ENCODE data around the gene SLC23A1.

Gene SLC23A1

DNA sequence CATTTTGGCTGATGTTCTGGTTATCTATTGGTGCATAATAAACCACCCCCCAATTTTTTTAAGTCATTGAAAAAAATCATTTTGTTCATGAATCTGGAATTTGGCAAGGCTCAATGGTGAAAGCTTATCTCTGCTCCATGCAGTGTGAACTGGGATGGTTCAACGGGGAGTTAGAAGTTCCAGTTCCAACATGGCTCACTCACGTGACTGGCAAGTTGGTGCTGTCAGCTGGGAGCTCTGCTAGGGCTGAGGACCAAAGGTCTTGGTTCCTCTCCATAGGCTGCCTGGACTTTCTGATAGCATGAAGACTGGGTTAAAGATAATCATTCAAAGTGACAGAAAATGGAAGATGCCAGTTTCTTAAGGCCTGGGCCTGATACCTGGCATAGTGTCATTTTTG lies 23.9 kb upstream of the SLC23A1 start:
- no peak for DNase-seq

DNA sequence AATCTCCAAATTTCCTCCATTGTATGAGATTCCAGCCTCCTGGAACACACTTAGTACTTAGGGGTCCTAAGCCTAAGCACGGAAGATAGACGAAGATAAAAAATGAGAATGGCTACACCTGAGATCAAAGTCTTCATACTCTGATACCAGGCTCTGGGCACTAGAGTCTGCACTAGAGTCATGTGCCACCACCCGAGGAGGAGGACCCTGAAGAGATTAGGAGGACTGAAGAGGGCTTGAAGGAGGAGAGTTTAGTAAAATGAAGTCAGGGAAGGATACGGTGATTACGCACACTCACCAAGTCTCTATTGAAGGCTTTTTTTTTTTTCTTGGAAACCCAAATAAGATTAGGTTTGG lies 21.4 kb upstream of the SLC23A1 start:
- no peak for DNase-seq

DNA sequence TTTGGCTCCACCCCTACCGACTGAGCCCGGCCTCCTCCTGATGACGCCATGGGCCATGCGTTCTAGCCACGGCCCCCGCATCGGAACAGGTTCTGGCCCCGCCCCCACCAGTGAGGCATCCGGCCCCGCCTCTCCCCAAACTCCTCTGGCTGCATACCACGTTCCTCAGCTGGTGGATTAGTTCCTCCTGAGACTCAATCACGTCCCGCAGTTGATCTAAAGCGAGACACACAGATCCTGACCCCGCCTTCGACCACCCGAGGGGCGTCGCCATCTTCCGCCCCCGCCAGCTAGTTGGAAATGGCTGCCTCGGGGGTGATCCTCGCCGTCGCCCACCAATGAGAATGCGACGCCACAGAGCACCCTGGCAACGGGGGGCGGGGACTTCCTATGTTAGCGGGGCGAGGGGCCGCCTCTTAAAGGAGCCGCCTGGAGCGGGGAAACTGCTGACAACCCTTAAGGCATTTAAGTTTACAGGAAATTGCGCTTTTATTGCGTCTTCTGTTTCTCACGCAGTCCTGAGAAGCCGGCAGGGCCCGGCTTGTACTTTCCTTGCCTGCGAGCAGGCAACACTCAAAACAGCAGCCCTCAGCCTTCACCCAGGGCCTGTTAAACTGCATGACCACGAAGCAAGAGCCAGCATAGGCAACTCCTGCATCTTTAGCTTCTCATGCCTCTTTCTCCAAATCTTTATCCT lies 20.8 kb upstream of the SLC23A1 start, which contains the start of gene SPATA24:
Gene SPATA24, minus strand, starts transcription at position 303 of the 697 bp plus-strand sequence. Its CDS starts 29 bp downstream, at position 274.
- peak; percentile 97 for DNase-seq

DNA sequence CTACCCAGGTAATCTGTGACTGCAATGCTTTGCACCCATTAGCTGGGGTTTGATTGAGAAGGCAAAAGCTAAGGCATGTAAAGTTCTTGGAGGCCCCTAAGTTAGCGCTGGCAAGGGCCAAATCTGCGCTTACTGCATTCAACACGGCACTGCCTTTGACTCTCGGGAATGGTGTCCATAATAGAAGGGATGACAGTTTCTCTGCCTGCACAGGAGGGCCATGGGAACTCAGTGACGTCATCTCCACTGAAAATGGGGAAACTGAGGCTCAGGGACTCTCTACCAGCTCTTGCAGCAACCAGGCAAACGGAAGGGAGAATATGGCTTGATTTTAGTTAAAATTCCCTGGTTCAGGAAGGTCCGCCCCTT lies 20.3 kb upstream of the SLC23A1 start:
- no peak for DNase-seq

DNA sequence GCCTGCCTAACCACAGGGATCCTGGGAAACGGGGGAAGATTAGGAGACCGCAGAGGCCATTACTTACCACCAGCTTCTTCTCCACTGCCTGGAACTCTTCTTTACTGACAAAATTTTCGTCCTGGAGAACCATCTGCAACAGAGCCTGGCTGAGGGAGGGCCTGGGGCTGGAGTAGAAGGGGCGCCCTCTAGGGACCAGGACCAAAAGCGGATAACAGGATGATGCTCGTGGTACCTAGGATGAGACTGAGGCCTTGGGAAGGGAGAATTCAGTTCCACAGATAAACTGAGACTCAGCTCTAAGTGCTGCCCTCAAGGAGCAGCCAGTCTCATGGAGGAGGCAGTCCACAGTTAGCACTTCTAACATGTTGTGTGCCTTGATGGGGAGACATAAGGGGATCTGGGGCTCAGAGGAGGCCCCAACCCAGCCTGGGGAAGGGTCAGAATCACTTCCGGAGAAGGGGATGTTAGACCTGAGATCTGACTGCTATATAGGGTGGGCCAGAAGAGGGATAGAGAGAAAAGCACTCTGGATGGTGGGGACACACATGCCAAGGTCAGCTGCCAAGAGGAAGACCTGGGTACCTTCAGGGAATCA lies 19.6 kb upstream of the SLC23A1 start:
- DNase-seq, result no peak

DNA sequence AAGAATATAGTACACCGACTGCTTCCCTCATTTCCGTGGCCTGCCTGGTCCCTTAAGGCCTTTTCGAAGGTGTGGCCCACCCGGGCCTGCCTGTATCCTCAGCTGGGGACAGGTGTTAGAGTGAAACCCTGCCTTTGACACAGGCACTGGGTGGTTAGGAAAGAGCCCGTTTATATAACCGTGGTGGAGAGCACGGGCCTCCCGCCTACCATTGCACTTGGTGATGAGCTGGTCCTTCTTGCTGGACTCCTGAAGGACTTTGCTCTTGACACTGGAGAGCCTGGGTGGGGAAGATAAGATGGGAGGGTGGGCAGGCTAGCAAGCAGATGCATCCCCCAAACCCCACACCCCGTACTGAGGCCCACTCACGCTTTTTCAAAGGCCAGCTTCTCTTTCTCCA lies 18.4 kb upstream of the SLC23A1 start:
- no peak for DNase-seq

DNA sequence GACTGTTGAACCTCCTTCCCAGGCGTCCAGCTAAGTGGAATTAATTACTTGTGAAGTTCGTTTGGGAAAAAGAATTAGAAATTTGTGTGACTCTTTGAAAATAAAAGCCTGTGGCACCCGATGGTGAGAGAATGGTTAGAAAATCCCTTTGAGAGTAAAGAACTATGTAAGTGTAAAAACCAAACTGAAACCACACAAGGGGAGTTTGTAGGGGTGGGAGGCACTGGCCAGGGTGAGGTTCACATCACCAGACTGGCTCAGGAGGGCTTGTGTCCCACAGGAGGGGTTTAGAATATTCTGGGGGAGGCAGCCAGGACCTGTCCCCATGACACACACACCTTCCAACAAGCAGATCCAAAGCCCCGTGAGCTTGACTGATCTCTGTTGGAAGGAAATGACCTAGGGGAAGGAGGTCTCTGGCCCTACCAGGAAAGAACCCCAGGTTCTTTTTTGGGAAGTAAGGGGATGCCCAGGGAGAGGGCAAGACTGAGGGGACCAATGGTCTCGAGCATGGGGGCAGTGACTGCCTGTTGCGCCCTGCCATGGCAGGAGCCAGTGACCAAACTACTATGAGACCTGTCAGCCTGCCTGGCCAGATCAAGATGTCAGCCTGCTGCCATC lies 16.5 kb upstream of the SLC23A1 start:
- DNase-seq, result no peak

DNA sequence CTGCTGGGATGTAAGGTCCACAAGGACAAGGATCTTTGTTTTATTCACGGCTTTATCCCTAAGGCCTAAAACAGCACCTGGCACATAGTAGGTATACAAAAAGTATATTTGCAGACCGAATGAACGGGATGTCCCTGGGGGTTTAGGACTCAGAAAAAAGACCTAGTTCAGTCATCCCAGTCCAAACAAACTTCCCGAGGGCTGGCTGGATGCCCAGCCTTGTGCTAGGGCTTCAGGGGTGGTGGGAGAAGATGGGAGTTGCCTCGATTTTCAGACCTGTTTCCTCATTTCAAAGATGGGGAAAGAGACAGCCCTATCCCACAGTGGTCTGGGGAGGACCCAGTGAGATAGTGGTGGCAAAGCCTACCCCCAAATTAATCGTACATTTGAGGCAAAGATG lies 14.8 kb upstream of the SLC23A1 start:
- no peak for DNase-seq

DNA sequence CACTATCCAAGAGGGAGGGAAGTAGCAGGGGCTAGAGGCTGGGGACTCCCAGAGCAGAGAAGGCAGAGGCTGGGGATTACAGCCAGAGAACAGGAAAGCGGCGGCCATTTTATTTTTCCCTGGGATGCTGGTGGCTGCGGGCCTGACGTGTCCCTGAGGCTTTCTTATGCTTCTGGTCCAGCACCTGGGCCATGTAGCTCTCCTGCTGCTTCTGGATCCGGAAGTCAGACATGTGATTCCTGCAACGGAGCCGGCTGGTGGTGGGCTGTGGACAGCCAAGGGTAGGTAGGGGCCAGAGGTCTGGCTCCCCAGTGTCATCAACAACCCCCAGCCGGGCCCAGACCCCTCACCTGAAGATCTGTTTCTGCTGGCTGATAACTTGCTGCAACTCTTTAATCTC lies 13.6 kb upstream of the SLC23A1 start:
- DNase-seq, result no peak

DNA sequence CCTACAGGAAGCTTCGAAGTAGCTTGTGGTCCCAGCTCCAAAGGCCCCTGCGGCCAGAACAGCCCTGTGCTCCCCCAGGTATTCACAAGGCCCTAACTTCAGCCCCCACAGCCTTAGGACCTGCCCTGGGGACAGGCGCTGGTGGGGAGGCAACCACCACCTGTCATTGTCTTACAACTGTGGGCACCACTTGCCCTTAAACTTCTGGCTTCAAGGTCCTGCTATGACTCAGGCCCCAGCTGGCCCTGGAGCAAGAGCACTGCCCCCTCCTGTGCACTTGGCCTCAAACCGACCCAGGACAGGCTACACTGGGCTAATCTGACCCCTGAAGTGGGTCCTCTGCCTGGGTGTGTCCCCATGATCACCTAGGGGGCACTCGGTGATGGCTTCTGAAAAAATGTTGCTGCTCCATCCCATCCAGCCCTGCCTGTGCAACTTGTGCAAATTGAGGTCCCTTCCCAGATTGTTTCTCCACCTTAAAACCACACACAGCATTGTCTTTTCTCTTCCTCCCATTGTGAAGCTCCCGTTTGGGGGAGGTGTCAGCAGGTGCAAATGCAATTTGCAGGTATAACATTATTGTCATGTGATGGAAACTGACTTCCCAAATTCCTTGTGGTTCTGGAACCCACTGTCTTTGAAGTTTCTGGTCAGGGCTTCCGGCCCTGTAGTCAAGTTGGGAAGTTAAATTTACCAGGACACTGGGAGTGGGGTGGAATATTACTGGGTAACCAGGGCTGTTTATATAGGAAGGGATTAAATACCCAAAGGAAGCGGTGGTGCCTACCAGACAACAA lies 12.9 kb upstream of the SLC23A1 start:
- DNase-seq, result no peak

DNA sequence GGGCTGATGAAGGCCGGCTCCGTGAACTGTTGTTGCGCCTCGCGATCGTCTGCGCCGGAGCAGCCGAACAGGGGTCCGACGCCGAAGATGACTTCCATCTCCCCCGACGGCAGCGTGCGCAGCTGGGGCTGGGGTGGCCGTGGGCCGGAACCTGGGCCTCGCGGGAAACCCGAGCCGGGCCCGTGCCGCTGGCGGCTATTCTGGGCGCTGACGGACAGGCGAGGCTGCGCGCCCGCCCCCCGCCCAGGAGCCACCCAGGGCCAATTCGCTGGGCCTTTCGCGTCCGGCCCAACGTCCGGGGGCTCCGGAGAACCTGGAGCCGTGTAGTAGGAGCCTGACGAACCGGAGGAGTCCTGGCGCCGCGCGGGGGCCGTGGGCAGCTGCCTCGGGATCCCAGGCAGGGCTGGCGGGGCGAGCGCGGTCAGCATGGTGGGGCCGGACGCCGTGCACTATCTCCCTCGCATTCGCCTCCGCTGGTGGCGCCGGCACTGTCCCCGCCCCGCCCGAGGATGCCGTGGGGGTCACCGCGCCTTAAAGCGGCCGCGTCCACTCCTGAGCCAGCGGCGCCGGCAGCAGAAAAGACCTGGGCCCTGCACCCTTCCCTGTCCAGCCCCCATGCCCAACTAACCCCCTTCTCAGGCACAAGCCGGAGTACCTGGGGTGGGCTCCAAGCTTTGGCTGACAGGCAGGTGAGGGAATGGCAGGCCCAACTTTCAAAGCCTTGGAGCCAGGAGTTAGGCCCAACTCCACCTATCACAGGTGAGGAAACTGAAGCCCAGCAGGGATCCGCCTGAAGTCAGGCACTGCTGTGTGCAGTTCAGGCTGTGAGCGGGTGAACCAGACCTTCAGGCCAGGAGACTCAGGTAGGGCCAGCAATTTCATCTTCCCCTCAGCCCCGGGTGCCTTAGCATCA lies 11.8 kb upstream of the SLC23A1 start, which contains the start of gene PROB1:
Gene PROB1, minus strand, starts transcription at position 451 of the 913 bp plus-strand sequence. Its CDS starts 23 bp downstream, at position 428.
- DNase-seq, result no peak

DNA sequence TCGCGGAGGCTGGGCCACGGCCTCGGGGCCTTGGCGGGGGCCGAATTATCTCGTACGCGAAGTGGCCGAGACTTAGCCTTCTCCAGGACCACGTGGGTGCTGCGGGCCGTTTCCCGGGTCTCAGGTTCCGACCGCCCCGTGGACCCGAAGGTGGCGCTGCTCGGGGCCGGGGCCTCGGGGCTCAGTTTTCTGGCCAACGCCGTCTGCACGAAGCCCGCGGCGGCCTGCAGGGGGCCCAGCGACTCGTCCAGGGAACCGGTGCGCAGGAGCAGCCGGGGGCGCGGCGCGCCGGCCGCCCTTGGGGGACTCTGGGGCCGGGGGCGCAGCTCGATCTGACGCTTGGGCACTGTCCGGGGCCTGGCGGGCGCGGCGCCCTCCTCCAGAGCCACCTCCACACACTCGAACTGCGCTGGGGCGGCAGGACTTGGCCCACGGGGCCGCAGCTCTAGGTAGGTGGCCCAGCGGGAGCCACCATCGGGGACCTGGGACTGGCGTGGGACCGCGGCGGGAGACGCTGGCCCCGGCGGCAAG lies 11.1 kb upstream of the SLC23A1 start:
- no peak for DNase-seq

DNA sequence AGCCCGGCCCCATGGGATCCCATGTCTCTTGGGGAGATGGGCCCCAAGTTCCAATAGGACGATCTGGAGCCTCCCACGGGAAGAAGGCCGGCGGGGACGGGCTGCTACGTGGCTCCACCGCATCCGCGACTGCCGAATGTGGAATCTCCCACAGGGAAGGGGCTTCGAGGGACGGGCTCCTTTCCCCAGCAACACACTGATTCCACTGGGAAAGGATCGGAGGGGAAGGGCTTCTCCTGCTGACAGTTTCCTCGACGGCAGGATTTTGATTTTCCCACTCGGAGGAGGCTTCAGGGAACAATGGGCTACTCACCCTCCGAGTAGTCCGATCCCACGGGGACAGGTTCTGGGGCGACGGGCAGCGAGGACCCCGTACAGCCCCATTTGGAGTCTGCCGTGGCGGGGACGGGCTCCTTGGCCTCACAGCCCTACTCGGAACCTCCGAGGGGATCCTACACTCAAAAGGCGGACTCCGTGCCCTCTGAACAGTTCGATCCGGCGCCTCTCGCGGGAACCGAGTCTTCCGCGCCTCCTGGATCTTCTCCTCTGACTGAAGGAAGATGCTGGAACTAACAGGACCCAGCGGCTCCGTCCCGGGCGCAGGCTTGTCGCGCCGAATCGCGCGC lies 10.5 kb upstream of the SLC23A1 start:
- no peak for DNase-seq

DNA sequence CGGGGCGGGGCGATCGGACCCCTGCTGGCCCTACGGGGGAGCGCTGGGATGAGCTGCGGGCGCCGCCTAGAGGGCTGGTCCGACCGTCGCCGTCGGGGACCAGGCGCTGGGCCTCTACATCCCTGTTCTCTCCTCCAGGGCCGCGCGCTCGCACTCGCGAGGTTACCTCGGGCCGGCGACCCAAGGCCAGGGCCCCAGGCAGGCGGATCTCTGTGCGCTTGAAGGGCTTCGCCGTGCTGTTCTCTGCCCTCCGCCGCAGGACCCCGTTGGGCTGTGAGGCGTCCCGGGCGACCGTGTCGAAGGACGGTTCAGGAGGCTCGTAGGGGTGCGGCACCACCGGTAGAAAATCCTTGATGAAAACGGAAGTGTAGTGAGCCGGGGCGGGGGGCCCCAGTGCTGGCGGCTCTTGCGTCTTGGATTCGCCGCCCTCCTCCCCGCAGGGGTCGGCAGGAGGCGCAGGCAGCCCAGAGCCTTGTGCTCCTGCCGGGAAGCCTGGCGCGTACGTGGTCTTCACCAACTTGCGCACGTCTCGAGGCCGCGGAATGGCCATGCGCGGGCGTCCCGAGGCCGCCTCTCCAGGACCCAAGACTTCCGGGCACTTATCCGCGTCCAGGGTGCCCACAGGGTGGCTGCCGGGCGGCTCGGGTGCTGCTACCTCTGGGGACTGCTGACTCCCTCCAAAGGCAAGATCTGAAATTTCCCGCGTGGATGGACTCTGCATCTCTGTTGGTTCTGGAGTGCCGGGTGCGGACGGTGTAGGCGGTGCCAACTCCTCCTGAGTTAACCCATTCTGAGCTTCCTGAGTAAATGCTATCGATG lies 9.8 kb upstream of the SLC23A1 start:
- peak; percentile 72 for DNase-seq

DNA sequence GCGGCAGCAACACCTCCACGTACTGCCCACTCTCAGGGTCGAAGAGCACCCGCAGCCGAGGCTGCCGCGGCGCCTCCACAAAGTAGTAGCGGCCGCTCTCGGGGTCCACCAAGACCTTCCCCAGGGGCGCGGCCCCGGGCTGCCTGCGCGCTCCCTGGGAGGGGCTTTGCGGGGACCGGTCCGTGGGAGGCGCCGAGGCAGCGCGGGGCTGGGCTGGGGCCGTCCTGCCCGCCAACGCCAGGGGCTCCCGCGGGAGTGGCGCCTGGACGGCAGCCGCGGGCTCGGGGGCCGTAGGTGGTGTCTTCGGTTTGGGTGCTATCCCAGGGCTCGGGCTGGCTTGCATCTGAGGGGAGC lies 9.2 kb upstream of the SLC23A1 start:
- no peak for DNase-seq

DNA sequence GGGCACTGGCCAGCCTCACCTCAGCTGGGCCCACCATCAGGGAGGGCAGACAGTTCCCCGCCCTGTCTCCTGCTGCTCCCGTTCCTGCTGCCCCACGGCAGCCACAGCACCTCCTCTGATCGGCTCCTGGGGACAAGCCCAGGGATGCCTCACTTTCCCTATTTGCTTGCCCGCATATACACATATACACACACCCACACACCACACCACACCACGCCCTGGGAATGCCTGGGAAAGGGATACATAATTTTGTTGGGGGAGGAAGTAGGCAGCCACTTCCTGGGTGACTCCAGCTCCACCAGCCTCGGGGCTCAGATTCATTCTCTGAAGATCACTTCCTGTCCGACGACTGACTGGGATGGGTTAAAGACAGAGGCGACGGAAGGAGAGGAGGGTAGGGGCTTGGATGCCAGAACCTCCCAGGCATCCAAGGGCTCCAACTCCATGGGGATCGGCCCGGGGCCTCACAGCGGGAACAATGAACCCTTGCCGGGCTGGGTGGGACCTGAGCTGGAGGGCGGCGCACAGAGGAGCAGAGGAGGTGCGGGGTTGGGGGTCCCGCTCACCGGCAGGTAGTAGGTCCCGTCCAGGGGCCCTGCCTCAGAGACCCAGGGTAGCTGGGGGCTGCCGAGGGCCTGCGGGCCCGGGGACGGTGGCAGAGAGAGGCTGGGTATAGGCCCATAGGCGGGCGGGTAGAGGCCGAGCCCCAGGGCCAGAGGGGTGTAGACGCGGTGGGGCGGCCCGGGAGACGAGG lies 8.7 kb upstream of the SLC23A1 start:
- DNase-seq, result no peak

DNA sequence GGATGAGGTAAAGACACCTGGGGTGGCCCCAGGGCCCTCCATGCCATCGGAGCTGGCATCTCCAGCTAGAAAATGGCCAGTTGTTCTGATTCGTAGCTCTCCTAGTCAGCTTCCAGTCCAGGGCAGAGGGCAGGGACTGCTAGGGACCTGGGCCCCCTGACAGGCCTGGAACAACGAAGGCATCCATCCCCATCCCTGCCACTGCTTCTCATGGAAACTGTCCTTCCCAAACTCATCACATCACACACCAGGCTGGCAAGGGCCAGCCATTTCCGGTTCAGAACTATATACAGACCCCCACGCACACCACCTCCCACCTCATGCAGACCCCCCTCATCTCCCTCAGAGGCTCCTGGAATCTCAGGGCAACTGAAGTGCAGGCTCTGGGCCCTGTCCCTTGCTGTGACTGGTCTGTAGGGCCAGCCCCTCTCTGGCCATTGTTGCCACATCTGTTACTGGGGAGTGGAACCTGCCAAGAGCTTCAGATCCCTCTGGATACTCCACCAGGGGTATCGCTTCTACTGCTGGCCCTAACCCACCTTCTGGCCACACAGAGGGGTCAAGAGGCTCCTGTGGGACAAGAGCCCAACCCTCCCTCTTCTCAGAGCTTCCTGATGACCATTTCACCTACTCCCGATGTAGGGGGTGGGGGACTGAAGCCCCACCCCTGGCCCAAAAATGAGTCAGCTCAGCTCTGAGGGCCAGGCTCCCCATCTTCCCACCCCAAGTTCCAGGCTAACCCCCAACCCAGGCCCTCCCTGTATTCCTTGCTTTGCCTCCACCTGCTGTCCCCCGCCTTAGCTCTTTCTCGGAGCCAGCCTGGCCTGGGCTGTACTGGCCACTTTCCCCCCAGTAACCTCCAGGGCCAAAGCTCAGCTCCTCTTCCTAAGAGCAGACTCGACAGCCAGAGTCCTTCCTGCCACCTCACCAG lies 7.8 kb upstream of the SLC23A1 start:
- no peak for DNase-seq

DNA sequence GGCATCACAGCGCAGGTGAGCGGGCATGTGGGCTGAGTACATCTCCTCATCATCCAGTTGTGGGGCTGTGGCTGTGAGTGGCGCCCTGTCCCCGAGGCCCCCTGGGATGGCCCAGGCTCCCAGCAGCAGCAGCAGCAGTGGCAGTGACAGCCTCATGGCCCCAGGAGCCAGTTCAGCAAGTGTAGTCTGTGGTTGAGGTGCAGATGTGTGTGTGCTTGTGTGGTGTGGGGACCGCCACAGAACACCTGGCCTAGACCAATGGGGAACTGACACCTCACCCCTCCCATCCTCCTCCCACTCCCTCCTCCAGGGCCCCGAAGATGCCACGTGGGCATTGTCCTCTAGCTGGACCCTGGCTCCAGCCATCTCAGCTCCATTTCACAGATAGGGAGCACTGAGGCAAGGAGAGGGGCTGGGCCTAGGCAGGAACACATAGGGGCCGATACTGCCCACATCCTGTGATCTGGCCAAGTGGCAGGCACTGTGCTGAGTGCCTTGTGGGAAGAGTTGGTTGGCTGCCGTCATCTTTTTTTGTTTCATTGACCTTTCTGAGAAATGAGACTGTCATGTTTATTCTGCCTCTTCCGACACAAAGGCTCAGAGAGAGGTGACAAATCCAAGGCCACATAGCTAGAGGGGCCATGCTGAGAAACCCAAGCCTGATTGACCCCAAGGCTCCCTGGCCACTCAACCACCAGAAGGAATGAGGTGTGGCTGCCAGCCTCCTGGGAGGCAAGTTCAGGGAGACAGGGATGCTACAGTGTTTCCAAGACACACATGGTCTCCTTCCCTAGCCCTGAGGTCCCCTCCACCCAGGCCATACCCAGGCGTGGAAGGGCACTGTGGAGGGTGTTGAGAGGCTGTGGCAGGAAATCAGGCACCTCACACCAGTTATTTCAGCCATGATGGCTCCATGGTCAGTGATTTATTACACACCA lies 6.9 kb upstream of the SLC23A1 start, which contains the start of gene MZB1:
Gene MZB1, minus strand, starts transcription at position 213 of the 938 bp plus-strand sequence. Its CDS starts 57 bp downstream, at position 156.
- DNase-seq, result no peak

Data from stimulated activated CD4-positive, alpha-beta T cell treated with anti-CD3 and anti-CD28 coated beads, Interleukin-12 subunit alpha, Interleukin-12 subunit beta, amount 100 ng/mL, for 4 hours (primary cell).